SK-N-SH (cell line): ENCODE measurements around the gene KIF13A. TPM values are rescaled to one million over a fixed set of nuclear protein-coding genes. Genes with fewer than 3 reads are reported as not detected.

Source experiments
- CTCF ChIA-PET: fragments of 300-600, 350-600 bp; formaldehyde crosslinking; extraction: SDS; loops from one replicate; lab custom pipeline; 2021; lab: Yijun Ruan, JAX
- POLR2A ChIA-PET: fragments of 350-600 bp; sonication (Branson Sonifier 250); formaldehyde crosslinking; extraction: SDS; loops from one replicate; lab custom pipeline; 2020; ENCODE audit warnings: antibody characterized with exemption, inconsistent platforms; lab: Yijun Ruan, JAX
- DNase-seq: peaks from one replicate; pipeline ENCODE4 v3.0.0; 2012
- H2AFZ ChIP-seq: fragments of 200-600 bp; sonication (generic); 2 replicates; pipeline ENCODE4 v1.8.1; 2016; ENCODE audit warnings: antibody characterized with exemption, mild to moderate bottlenecking, low read depth
- H3F3A ChIP-seq: fragments of 200-600 bp; sonication (generic); replicated peaks from 2 replicates; pipeline ENCODE3; 2016; ENCODE audit warnings: antibody characterized with exemption, mild to moderate bottlenecking; ENCODE audit not compliant: insufficient read depth
- H3K27ac ChIP-seq, 2 experiments: fragments of 200-500 bp in 1 of 2; fragments of 200-600 bp in 1 of 2; sonication (Bioruptor generic) in 1 of 2; sonication (generic), shearing (Covaris generic) in 1 of 2; 2 replicates each; pipeline versions ENCODE4 v1.5.1 to v1.6.1; 2014 to 2016; ENCODE audit warnings: low read depth in 2 of 2, inconsistent platforms in 1 of 2, low read length in 1 of 2, mild to moderate bottlenecking in 1 of 2, mixed read lengths in 1 of 2
- H3K27me3 ChIP-seq: fragments of 200-600 bp; sonication (generic), shearing (Covaris generic); 2 replicates; pipeline ENCODE4 v1.6.1; 2016; ENCODE audit warnings: mixed run types; ENCODE audit not compliant: insufficient read depth
- H3K36me3 ChIP-seq, 2 experiments: fragments of 200-500 bp in 1 of 2; fragments of 200-600 bp in 1 of 2; sonication (Bioruptor generic) in 1 of 2; sonication (generic) in 1 of 2; replicated peaks in 1 of 2; 2 replicates each; pipeline versions ENCODE3 to v1.5.1; 2014 to 2016; ENCODE audit warnings: low read length in 1 of 2, mild to moderate bottlenecking in 1 of 2; ENCODE audit not compliant: insufficient read depth in 2 of 2, control insufficient read depth in 1 of 2
- H3K4me1 ChIP-seq, 2 experiments: fragments of 200-500 bp in 1 of 2; fragments of 200-600 bp in 1 of 2; sonication (Bioruptor generic) in 1 of 2; sonication (generic), shearing (Covaris generic) in 1 of 2; 2 replicates each; pipeline versions ENCODE4 v1.5.1 to v1.6.1; 2014 to 2016; ENCODE audit warnings: low read depth in 1 of 2, low read length in 1 of 2, mixed run types in 1 of 2; ENCODE audit not compliant: insufficient read depth in 2 of 2, control insufficient read depth in 1 of 2
- H3K4me2 ChIP-seq: fragments of 200-600 bp; sonication (generic), shearing (Covaris generic); 2 replicates; pipeline ENCODE4 v1.6.1; 2017; ENCODE audit warnings: mixed run types
- H3K4me3 ChIP-seq, 2 experiments: fragments of 200-500 bp in 1 of 2; fragments of 200-600 bp in 1 of 2; sonication (Bioruptor generic) in 1 of 2; sonication (generic), shearing (Covaris generic) in 1 of 2; 2 replicates each; pipeline versions ENCODE4 v1.5.1 to v1.8.1; 2014 to 2016; ENCODE audit warnings: low read depth in 2 of 2, inconsistent platforms in 1 of 2, low read length in 1 of 2, mild to moderate bottlenecking in 1 of 2, mixed read lengths in 1 of 2, moderate library complexity in 1 of 2
- H3K79me2 ChIP-seq: fragments of 200-600 bp; sonication (generic); 2 replicates; pipeline ENCODE4 v1.8.1; 2017; ENCODE audit warnings: mild to moderate bottlenecking; ENCODE audit not compliant: insufficient read depth
- H3K9ac ChIP-seq: fragments of 200-600 bp; sonication (generic); 2 replicates; pipeline ENCODE4 v1.6.1; 2017; ENCODE audit warnings: mixed run types
- H3K9me2 ChIP-seq: fragments of 200-600 bp; sonication (generic); 2 replicates; pipeline ENCODE4 v1.6.1; 2017; ENCODE audit warnings: mixed run types
- H3K9me3 ChIP-seq: fragments of 200-600 bp; sonication (generic); 2 replicates; pipeline ENCODE4 v1.6.1; 2017; ENCODE audit warnings: mixed run types, mild to moderate bottlenecking, moderate library complexity
- H4K20me1 ChIP-seq: fragments of 200-600 bp; sonication (generic); 2 replicates; pipeline ENCODE4 v1.6.1; 2017; ENCODE audit warnings: mild to moderate bottlenecking, mixed run types; ENCODE audit not compliant: insufficient read depth
- EP300 ChIP-seq, 2 experiments: IDR thresholded peaks; 2 replicates each; pipeline versions ENCODE4 v1.4.0 to v1.6.1; 2012; ENCODE audit warnings: borderline replicate concordance in 1 of 2, low read depth in 1 of 2, low read length in 1 of 2
- EZH2phosphoT487 ChIP-seq: fragments of 200-600 bp; sonication (generic); IDR thresholded peaks from 2 replicates; pipeline ENCODE4 v1.6.1; 2017; ENCODE audit warnings: low read depth, mixed run types, mild to moderate bottlenecking, antibody characterized with exemption, moderate library complexity, borderline replicate concordance
- FOXJ3 ChIP-seq: sonication (generic); formaldehyde crosslinking; IDR thresholded peaks from 2 replicates; pipeline ENCODE4 v1.5.1; 2020; ENCODE audit warnings: mild to moderate bottlenecking, missing genetic modification reagents
- FOXM1 ChIP-seq: IDR thresholded peaks from 2 replicates; pipeline ENCODE4 v1.4.0; 2012; ENCODE audit warnings: low read depth, mild to moderate bottlenecking
- GABPA ChIP-seq: IDR thresholded peaks from 2 replicates; pipeline ENCODE4 v1.4.0; 2012; ENCODE audit warnings: low read depth, mild to moderate bottlenecking
- JUND ChIP-seq: IDR thresholded peaks from 2 replicates; pipeline ENCODE4 v1.4.0; 2012
- MEF2A ChIP-seq: IDR thresholded peaks from 2 replicates; pipeline ENCODE4 v1.4.0; 2012; ENCODE audit warnings: low read depth, borderline replicate concordance
- NRF1 ChIP-seq: IDR thresholded peaks from 2 replicates; pipeline ENCODE4 v1.6.1; 2012; ENCODE audit warnings: low read depth, mild to moderate bottlenecking, low read length
- POLR2AphosphoS5 ChIP-seq: IDR thresholded peaks from 2 replicates; pipeline ENCODE4 v1.6.1; 2012; ENCODE audit warnings: low read depth, low read length
- RAD21 ChIP-seq: IDR thresholded peaks from 2 replicates; pipeline ENCODE4 v1.6.1; 2012; ENCODE audit warnings: mild to moderate bottlenecking, low read length
- RCOR1 ChIP-seq: fragments of 150-350 bp; IDR thresholded peaks from 2 replicates; pipeline ENCODE4 v1.6.1; 2017; ENCODE audit warnings: antibody characterized with exemption, low read length
- SMC3 ChIP-seq: IDR thresholded peaks from 2 replicates; pipeline ENCODE4 v1.6.1; 2012; ENCODE audit warnings: low read depth, low read length, improper control_type of control experiment
- TAF1 ChIP-seq: IDR thresholded peaks from 2 replicates; pipeline ENCODE4 v1.6.1; 2012; ENCODE audit warnings: low read depth, mild to moderate bottlenecking, low read length, moderate library complexity, borderline replicate concordance
- TCF12 ChIP-seq: IDR thresholded peaks from 2 replicates; pipeline ENCODE4 v1.4.0; 2012
- TEAD4 ChIP-seq: IDR thresholded peaks from 2 replicates; pipeline ENCODE4 v1.4.0; 2012; ENCODE audit warnings: mild to moderate bottlenecking, borderline replicate concordance; ENCODE audit not compliant: insufficient read depth
- YY1 ChIP-seq: IDR thresholded peaks from 2 replicates; pipeline ENCODE4 v1.4.0; 2012; ENCODE audit warnings: low read depth, mild to moderate bottlenecking
- ZBTB33 ChIP-seq: IDR thresholded peaks from 2 replicates; pipeline ENCODE4 v1.4.0; 2012; ENCODE audit warnings: low read depth, borderline replicate concordance
- WGBS: methylation state at CpG from one replicate; pipeline ENCODE4 v1.1.6; 2017; ENCODE audit warnings: low lambda C conversion rate; 5-methylcytosine and 5-hydroxymethylcytosine counted together
- polyA plus RNA-seq, 3 experiments: library from polyadenylated mRNA; depleted of rRNA; stranded (reverse); fragments of >200 nt; gene quantifications; 2 replicates each; pipeline ENCODE4 v1.2.3, GENCODE V29; 2012
- TF ChIP-seq, protein P1 (sequence below): fragments of 200-600 bp; sonication (generic); IDR thresholded peaks from 2 replicates; pipeline ENCODE4 v1.6.1; 2017; ENCODE audit warnings: antibody characterized with exemption, mild to moderate bottlenecking, moderate library complexity
- TF ChIP-seq, protein P2 (sequence below): IDR thresholded peaks from 2 replicates; pipeline ENCODE4 v1.6.1; 2012; ENCODE audit warnings: mild to moderate bottlenecking, low read depth, low read length, moderate library complexity
- TF ChIP-seq, protein P3 (sequence below): IDR thresholded peaks from 2 replicates; pipeline ENCODE4 v1.4.0; 2012; ENCODE audit warnings: low read depth, borderline replicate concordance

KIF13A gene
- polyA plus RNA-seq, 1 of the 3 experiments (the other 2 are of a cell fraction) = 18.2 TPM

GRCh38 chr6:17968876-17969275 lies 18.6 kb downstream of the KIF13A start:
- 96% methylated on average over 2 of the region's 2 CpGs for WGBS
- Histone ChIP-seq H3K9me2 (no peaks in the 10 kb centered on the region), H2AFZ (no peak overlapping the region), H3K4me2 (no peak overlapping the region), H3K9ac (no peak overlapping the region), H3K79me2 (peaks cover 98% of the 10 kb centered on the region), H3K4me1 (peaks cover 7 to 57% of the 10 kb centered on the region in 2 experiments), H3K27me3 (no peaks in the 10 kb centered on the region), H3K9me3 (no peaks in the 10 kb centered on the region), H3F3A (peaks cover 52% of the 10 kb centered on the region), H3K4me3 (no peak overlapping the region), H3K27ac (peak overlapping the region in 1 of 2 experiments; percentile 83; a peak in 2 of 4 replicates), H3K36me3 (no peaks in the 10 kb centered on the region), H4K20me1 (peaks cover 4% of the 10 kb centered on the region)
- no peak for DNase-seq
- TF ChIP-seq ZBTB33 (no peak), FOXM1 (no peak), POLR2AphosphoS5 (no peak), MEF2A (no peak), FOXJ3 (CRISPR knock-in tag) (no peak), SMC3 (no peak), NRF1 (no peak), YY1 (no peak), GABPA (no peak), EZH2phosphoT487 (no peak), RCOR1 (no peak), RAD21 (no peak), JUND (no peak), EP300 (IDR thresholded peaks at IDR 0.05; ENCODE audit: borderline replicate concordance in 1 of 2, low read depth in 1 of 2, low read length in 1 of 2) (no peak), TAF1 (no peak), TEAD4 (no peak), TCF12 (no peak)
- TF ChIP-seq, protein P1, sequence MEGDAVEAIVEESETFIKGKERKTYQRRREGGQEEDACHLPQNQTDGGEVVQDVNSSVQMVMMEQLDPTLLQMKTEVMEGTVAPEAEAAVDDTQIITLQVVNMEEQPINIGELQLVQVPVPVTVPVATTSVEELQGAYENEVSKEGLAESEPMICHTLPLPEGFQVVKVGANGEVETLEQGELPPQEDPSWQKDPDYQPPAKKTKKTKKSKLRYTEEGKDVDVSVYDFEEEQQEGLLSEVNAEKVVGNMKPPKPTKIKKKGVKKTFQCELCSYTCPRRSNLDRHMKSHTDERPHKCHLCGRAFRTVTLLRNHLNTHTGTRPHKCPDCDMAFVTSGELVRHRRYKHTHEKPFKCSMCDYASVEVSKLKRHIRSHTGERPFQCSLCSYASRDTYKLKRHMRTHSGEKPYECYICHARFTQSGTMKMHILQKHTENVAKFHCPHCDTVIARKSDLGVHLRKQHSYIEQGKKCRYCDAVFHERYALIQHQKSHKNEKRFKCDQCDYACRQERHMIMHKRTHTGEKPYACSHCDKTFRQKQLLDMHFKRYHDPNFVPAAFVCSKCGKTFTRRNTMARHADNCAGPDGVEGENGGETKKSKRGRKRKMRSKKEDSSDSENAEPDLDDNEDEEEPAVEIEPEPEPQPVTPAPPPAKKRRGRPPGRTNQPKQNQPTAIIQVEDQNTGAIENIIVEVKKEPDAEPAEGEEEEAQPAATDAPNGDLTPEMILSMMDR = no peak
- TF ChIP-seq, protein P2, sequence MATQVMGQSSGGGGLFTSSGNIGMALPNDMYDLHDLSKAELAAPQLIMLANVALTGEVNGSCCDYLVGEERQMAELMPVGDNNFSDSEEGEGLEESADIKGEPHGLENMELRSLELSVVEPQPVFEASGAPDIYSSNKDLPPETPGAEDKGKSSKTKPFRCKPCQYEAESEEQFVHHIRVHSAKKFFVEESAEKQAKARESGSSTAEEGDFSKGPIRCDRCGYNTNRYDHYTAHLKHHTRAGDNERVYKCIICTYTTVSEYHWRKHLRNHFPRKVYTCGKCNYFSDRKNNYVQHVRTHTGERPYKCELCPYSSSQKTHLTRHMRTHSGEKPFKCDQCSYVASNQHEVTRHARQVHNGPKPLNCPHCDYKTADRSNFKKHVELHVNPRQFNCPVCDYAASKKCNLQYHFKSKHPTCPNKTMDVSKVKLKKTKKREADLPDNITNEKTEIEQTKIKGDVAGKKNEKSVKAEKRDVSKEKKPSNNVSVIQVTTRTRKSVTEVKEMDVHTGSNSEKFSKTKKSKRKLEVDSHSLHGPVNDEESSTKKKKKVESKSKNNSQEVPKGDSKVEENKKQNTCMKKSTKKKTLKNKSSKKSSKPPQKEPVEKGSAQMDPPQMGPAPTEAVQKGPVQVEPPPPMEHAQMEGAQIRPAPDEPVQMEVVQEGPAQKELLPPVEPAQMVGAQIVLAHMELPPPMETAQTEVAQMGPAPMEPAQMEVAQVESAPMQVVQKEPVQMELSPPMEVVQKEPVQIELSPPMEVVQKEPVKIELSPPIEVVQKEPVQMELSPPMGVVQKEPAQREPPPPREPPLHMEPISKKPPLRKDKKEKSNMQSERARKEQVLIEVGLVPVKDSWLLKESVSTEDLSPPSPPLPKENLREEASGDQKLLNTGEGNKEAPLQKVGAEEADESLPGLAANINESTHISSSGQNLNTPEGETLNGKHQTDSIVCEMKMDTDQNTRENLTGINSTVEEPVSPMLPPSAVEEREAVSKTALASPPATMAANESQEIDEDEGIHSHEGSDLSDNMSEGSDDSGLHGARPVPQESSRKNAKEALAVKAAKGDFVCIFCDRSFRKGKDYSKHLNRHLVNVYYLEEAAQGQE = no peak
- TF ChIP-seq, protein P3, sequence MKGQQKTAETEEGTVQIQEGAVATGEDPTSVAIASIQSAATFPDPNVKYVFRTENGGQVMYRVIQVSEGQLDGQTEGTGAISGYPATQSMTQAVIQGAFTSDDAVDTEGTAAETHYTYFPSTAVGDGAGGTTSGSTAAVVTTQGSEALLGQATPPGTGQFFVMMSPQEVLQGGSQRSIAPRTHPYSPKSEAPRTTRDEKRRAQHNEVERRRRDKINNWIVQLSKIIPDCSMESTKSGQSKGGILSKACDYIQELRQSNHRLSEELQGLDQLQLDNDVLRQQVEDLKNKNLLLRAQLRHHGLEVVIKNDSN = no peak
- ChIA-PET POLR2A (no interaction called here), CTCF (no interaction called here)
